Activated naive CD4-positive, alpha-beta T cell treated with Interleukin-2 at 50 U/mL for 16 hours (primary cell): Measurements from ENCODE around the gene RERE.

Source experiments
- DNase-seq: peaks from one replicate; pipeline ENCODE4 v3.0.0-alpha.2; 2020

RERE gene

DNA sequence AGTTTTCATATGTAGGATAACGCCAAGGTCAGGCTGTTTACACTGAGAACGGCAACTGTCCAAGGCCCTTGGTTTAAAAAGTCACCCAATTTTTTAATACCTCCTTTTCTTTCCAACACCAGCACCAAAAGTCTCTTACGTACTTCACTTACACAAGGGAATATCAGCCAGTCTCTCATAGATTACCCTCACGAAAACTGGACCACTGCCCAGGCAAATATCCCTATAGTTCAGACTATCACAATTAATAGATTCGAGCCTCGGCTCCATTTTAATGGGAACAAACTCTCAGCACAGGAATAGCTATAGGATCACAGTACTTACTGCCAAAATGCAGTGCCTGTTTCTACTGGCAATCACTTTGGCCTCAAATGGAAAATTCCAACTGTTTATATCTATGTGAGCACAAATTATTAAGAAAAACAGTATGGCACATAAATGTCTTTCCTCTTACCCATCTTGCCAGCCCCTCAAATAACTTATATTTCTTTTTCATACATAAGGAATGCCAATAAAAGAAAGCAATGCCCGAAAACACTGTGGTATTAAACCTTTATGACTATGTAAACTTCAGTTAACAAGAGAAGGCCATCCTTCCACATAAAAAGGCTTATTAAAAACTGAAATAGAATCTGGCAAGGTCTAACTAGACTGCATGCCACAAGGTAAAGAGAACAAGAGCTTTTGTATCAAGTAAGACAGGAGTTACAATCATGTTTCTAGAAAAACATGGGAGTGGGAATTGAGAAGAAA lies 401.7 kb downstream of the RERE start:
- no peak for DNase-seq

DNA sequence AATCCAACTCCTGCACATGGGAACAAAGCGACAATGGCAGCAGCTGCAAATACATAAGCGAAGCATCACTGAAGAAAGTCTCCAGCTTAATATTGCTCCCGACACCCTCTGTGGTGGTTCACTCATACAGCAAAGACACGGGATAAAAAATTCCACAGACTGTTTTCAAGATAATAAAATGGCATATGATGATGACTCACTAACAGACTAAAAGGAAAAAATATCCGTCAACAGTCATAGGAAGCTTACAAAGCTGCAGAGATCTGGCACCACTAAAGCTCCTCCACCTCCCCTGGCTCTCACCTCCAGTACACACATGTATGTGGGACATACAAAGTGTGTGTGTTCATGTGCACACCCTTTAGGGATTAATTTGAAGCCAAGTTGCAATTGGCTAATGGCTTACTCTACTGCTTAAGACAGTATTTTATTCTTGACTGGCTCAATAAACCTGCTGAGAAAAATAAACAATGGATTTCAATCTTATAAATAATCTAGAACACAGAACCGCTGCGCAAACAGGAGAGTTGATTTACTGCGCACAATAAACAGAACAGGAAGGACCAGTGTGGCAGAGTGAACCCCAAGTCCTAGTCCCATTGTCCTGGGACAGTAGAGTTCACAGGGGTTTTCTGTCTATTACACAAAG lies 405.1 kb downstream of the RERE start:
- DNase-seq = no peak

DNA sequence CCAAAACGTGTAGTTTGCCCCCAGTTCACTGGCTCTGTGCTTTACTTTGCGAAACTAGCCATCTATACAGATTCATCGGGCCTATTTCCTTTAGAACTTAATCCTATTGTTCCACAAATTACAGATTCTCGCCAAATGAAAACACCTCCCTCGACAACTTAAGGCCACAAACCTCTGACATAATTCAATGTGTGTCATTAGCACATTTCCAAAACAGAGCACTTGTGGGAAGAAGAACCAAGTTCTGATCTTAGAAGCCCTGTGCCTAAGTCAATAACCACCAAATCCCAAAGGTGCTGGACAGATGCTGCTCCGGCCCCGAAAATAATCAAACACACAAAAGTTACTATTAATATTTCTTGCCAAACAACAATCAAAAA lies 405.6 kb downstream of the RERE start:
- DNase-seq = no peak

DNA sequence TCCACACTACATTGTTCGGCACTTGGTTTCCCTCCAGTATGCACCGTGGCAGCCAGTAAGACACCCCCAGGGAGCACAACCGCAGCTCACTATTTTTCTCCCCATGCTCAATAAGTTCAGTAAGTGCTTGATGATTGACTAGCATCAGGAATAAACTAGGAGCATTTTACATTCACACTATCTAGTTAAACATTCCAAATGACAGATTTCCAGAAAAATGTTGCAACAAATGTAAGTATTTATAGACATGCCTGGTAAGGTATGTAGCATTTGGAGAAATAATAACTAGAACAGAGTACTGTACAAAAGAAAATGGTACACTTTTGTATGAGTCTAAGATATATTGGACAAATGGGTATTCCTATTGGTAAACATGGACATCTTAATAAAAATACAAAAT lies 406.6 kb downstream of the RERE start:
- no peak for DNase-seq

DNA sequence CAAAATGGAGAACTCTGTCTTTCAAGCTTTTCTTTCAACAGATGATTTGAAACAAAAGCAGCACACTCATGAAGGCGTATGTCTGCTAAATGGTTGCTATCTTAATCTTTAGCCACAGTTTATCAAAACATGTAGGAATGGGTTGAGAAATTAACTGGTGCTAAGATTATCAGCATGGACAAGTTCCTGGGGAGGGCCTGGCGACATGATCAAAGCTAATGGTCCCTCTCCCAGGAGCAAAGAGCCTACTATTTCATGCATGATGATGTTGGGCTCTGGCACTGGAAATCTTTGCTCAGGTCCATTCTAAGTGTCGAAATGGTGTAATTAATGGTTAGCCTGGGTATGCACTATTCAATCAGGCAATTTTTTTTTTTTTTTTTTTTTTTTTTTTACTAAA lies 407.8 kb downstream of the RERE start:
- no peak for DNase-seq

DNA sequence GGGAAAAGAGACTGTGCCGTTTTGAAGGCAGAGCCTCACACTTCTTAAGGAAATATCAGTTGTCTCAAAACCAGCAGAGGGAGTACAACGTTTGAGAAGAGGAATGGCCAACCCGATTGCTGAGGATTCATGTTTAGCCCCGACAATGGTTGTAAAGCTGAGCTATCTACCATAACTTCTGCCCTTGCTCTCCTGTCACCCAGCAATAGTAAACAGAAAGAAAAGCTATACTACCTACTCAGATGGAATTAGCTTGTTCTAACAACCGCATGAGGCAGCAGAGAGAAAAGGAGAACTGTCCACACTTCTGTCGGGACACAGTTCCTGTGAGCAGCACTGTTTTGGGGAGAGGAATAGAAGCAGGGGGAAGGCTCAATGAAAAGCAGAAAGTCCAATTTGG lies 408.3 kb downstream of the RERE start:
- DNase-seq = no peak

DNA sequence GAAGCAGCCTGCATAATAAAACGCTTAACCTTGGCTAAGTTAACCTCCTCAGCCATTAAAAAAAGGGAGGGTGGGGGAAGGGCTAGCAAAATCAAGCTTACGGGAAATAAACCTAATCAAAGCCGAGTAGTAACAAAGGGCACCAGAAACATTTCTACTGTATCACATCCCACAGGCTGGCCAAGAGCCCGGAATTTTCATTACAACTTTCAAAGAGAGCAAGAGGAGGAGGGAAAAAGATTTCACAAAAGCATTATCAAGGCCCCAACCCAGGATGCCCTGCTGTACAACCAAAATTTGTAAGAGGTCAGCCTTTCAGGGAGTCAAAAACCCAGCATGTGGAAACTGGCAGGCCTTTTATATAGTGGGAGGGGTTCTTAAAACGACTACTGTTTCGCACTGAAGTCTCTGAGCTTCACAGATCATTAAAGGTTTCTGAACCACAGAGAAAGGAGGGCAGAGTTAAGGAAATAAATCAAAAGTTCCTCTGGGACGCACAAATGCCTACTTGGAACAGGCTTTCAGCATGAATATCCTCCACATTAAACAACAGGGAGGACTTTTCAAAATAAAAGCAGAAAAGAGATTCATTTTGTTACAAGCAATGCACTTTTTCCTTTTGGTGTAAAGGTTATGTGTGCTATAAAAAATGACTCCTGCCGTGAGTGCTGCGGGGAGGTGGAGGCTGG lies 409.1 kb downstream of the RERE start:
- no peak for DNase-seq

DNA sequence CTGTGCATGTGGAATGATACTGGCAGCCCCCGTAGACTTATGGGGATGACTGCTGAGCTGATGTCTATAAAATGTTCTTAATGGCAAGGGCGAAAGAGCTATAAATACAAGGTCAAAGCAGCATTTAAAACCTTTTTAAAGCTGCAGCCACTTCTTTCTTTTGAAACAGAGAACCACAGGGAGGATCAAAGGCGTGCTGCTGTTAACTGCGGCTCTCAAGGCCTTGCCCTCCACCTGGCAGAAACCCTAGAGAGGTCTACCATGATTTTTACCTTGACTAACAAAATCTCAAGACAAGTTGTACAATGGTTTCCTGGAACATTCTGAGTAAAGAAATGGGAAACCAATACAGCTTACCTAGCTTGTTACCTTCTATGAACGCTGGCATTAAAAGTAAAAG lies 409.8 kb downstream of the RERE start:
- DNase-seq = no peak

DNA sequence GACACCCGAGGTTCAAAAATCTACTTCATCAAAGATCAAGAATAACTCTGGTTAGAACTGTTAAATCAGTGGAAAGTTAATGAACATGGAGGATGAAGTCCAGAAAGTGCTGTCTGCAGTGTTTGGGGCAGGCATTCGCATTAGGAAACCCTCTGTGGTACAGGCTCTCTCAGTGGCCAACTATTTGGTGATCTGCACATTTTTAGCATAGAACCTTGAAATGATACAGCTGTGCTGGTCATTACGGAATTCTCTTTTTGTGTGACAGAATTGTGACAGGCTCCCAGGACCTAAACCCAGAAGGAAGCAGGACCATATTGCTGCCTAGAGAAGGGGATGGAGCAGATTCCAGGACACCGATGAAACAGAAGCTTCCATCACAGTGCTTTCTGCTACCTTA lies 410.5 kb downstream of the RERE start:
- no peak for DNase-seq

DNA sequence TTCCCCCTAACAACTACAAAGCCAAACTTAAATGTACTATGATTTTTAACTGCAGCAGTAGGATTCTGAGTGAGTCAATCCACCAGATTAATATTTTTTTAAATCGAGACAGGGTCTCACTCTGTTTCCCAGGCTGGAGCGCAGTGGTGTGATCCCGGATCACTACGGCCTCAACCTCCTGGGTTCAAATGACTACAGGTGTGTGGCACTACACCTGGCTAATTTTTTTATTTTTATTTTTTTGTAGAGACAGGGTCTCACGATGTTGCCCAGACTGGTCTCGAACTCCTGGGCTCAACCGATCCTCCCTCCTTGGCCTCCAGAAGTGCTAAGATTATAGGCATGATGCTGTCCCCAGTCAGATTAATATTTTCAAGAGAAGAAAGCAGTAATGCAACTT lies 411.4 kb downstream of the RERE start:
- no peak for DNase-seq

DNA sequence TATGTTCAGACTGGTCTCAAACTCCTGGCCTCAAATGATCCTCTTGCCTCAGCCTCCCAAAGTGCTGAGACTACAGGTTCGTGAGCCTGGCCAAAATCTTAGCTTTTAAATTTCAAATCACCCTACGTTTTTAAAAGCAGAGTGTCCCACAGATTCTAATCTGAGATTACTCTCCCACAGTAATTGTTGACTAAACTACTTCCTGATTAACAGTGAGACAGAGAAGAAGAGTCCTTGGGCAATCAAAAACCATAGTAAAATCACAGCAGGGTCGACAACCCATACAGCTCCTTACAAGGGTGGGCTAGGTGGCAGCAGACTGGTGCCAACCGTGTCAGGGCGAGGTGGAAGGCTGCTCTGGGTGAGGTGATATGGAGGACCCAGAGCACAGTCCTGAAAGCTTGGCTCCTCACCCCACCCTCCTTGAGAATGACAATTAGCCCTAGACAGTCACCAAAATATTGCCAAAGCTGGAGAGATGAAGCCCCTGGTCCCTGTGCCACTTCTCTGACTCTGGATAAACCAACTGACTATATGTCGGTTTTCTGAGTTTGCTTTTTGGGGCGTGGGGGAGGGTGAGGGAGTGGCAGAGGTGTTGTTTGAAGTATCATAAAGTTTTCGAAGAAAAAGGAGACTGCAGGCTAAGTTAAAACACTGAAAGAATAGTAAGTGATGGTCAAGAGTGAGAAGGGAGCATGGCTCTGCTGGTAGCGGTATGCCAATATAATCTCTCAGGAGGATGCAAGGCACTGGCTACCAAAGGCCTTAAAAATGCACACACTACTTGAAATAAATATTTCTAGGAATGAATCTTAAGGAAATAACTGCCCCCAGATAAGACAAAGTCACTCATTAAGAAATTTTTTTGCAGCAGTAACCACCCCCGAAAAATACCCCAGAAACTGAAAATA lies 412.7 kb downstream of the RERE start:
- no peak for DNase-seq

DNA sequence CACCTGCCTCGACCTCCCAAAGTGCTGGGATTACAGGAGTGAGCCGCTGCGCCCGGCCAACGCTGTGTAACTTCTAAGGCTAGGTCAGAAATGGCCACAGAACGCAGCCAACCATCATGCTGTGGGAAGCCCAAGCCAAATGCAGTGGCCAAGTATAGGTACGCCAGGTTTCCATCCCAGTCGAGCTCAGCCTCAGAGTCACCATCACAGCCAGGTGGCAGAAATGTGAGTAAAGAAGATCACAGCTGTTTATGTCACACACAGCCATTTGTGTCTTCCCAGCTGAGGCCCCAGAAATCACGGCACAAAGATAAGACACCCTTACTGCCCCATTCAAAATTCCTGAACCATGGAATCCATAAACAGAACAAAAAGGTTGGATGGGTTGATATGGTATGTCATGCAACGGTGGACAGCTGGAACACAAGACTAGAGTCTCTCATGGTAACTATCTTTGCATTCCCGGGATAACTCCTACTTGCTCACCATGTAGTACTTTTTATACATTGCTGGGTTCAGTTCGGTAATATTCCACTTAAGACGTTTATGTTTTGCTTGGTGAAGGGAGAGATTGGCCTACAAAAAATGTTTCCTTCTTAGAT lies 415.2 kb downstream of the RERE start:
- DNase-seq = no peak

DNA sequence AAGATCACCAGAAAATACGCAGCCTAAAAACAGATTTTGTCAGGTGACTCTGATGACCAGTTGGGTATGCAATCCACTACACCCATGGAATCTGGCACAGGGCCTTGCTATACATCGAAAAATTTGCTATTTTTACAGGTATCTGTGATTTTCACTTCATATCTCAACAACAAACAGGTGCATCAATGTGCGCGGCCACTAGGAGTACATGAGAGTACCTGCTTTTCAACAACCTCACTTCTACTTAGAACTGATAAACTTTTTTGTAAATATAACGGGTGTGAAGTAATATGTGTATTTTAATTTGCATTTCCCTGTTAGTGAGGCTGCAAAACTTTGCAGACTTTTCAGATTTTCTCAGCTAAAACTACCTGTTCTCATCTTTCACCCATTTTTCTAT lies 418.8 kb downstream of the RERE start:
- DNase-seq = no peak

DNA sequence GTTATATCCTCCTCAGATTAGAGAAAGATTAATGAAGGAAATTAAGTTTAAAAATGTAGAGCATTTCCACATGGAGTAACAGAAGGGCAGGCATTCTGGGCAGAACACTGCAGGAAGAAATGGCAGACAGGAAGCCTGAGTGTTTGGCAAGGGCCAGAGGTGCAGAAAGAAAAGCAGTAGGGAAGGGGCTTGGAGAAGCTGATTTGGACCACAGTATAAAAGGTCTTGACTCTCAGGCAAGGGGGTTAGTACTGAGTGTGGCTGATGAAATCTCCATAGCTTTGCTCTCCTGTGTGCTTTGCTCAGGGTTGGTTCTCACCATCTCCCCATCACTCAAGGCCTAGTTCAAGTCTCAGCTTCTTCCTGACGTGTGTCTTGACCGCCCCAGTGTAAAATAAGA lies 419.4 kb downstream of the RERE start:
- no peak for DNase-seq

DNA sequence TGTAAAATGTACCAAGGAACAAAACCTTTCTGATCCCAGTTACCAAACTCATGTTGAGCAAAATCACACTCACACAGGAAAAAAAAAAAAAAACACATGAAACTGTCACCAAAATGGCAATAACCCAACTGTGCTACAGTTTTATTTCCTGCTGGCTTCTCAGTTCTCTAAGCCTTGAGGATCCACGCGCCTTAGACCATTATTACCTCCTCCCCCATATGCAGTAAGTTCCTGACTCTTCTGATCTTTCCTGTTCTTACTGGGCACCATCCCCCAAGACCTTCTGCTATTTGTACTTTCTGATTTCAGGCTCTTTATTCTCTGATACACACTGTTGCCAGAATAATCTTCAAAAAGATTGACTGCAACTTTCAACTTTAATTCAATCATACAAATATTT lies 419.9 kb downstream of the RERE start:
- no peak for DNase-seq

DNA sequence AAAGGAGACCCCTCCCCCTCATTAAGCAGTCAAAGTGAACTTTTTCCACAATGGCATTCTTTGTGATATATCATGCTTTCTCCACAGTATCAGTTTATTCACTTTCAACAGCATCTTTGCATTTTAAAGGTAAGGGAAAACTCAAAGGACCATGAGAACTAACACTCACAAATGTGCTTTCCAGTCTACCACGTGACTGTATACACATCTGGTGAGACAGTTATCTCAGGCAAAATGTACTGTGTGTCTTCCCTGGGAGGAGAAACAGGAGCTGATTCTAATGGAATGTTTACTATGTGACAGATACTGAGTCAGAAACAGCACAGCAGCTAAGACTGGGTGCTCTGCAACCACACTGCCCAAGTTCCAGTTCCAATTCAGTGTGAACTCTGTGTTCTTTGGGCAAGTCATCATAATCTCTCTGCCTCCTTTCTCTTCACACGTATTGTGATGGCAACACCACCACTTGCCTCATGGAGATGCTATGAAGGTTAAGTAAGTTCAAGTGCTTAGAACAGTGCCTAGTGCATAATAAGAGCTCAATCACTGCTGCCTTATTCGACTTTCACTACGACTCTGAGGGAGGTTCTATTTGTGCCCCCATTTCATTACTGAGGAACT lies 420.5 kb downstream of the RERE start:
- peak; percentile 45 for DNase-seq

DNA sequence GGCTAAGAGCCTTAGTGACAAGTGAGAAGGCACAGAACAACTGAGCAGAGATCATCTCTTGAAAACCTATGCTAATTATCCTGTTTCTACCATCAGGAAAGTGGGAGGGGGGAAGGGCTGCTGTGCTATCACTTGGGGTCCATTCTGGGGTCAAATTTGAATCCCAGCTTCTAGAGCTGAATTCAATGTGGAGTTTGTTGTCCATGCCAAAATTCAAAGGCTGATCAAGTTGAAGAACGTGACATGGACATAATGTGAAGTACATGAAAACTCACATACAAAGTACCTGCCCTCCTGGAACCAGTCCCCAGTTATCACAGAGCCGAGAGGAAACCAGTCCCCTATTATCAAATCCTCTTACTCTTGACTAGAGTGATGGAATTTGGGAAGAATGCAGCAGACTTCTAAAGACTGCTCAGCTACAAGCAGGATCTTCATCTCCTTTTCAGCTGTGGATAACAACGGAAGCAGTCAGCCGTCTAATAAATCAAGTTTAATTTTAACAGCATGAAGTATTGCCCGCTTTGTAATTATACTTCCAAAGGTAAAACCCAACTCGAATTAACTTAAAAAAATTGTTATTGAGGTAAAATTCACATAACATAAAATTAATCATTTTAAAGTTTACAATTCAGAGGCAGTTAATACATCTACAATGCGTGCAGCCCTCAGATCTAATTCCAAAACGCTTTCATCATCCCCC lies 421.2 kb downstream of the RERE start:
- DNase-seq = no peak

DNA sequence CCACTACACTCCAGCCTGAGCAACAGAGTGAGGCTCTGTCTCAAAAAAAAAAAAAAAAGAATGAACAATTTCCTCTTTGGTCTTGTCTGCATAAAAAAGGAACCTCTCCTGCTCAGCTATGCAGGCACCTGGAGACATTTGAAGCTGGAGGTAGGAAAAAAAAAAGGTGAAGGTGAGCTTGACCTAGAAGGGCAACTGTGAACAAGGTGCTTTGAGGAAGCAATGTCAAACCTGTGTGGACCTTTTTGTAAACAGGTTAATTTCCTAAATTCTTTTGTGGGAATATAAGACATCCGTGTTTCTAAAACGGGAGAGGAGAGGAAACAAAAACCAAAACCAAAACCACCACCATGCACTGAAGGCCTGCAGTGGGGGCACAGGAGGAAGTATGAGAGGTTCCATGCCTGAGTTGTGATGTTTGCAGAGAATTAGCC lies 422.0 kb downstream of the RERE start:
- no peak for DNase-seq

DNA sequence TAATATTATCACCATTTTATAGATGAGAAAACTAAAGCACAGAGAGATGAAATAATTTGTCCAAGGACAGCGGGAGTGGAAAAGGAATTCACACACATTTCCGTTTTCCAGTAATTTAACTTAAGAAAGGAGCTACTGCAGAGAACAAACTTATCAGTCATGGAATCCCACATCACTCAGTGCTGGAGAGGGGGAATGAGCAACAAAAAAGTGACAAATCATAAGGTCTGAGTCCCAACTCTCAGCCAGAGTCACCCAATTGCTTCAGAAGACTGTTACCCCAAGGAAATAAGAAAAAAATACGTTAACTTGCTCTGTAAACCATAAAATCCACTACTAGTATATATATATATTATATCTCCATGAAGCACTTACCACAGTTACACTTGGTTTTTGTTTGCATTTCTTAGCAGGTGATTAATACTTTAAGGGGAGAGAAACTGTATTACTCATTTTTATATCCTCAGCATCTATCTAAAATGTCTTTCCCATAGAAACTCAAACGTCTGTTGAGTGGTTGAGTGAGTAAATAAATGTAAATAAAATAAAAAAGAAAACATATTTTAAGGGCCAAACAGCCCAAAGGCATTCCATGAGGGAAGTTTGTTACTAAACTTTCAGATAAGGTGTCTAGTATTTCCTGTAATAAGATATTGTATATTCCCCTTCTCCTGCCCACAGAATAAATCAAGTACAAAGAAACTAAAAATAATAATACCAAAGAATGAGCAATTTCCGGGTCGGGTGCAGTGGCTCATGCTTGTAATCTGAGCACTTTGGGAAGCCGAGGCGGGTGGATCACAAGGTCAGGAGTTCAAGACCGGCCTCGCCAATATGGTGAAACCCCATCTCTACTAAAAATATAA lies 422.8 kb downstream of the RERE start:
- DNase-seq = peak; percentile 64

DNA sequence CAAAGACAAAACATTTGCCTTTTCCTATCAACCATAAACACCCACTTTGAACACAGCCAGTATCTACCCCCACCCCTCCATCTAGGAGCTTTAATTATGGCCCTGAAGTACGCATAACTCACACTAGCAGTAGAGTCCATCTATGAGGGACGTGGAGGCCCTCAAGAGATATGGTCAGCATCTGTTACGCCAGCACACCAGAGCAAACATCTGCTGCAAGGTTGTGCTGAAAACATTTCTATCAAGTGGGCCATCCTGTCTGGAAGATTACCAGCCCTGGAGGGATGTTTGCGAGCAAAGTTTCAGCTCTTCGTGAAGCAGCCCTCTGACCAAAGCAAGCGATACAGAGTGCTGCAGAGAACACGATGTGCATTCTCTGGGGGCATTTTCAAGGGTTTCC lies 424.9 kb downstream of the RERE start:
- no peak for DNase-seq

DNA sequence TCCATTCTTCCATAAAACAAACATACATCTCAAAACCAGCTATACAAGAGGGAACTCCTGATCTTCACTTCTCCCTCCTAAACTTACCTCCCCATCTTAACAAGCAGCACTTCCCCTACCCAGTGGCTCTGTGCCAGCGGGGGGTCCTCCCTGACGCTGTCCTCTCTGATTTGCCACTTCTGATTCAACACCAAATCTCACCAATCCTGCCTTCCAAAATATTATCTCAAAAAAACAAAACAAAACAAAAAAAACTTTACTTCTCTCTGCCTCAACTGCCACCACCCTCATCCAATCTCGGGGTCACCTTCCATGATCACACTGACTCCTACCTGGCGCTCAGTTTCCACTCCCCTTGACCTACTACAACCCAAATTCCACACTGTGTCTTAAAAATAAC lies 426.7 kb downstream of the RERE start:
- no peak for DNase-seq
